Caco-2 (cell line): Measurements from ENCODE around the gene ZC3H4. TPM values are rescaled to one million over a fixed set of nuclear protein-coding genes. Genes with fewer than 3 reads are reported as not detected.
"Not testable (repeated sequence)": the region's sequence is repeated elsewhere in the genome, so short reads cannot be mapped to it uniquely, and the experiment has no call there.

ENCODE experiments used
- BruUV-seq: library from RNA; stranded (reverse); fragments of 400-500 nt; replicated peaks from 2 replicates; lab custom pipeline; 2021; lab: Mats Ljungman, UMichigan
- CTCF ChIA-PET: fragments of 300-600 bp; sonication (Branson Sonifier 250); formaldehyde crosslinking; loops from one replicate; lab custom pipeline; 2022; ENCODE audit warnings: antibody characterized with exemption; lab: Charles Lee
- POLR2A ChIA-PET: fragments of 300-600 bp; sonication (Branson Sonifier 250); formaldehyde crosslinking; loops from one replicate; lab custom pipeline; 2022; ENCODE audit warnings: antibody characterized with exemption; lab: Charles Lee
- DNase-seq, 2 experiments: peaks; one replicate each; pipeline versions ENCODE4 v3.0.0 to v3.0.0-alpha.2; 2020 to 2022
- H3K27me3 ChIP-seq: replicated peaks from 2 replicates; pipeline ENCODE4 v1.6.0; 2011; ENCODE audit warnings: low read length; ENCODE audit not compliant: control insufficient read depth, insufficient read depth
- H3K36me3 ChIP-seq: 2 replicates; pipeline ENCODE4 v1.5.1; 2011; ENCODE audit warnings: low read length; ENCODE audit not compliant: control insufficient read depth, insufficient read depth
- H3K4me1 ChIP-seq: fragments of 250-450 bp; sonication (Bioruptor Pico); 2 replicates; pipeline ENCODE4 v1.5.1; 2020; ENCODE audit warnings: mild to moderate bottlenecking
- H3K4me3 ChIP-seq: 2 replicates; pipeline ENCODE4 v1.5.1; 2011; ENCODE audit warnings: low read depth, mild to moderate bottlenecking, control low read depth, low read length
- H3K9me3 ChIP-seq: fragments of 250-450 bp; sonication (Bioruptor Pico); 2 replicates; pipeline ENCODE4 v1.5.1; 2020; ENCODE audit warnings: mild to moderate bottlenecking, moderate library complexity
- H3K27ac Mint-ChIP-seq: one replicate; pipeline ENCODE4 v1.8.0; 2022; ENCODE audit warnings: mixed read lengths; ENCODE audit not compliant: unreplicated experiment
- H3K27me3 Mint-ChIP-seq: one replicate; pipeline ENCODE4 v1.8.0; 2022; ENCODE audit warnings: mixed read lengths; ENCODE audit not compliant: insufficient read depth, unreplicated experiment
- H3K36me3 Mint-ChIP-seq: one replicate; pipeline ENCODE4 v1.8.0; 2022; ENCODE audit warnings: mild to moderate bottlenecking, mixed read lengths; ENCODE audit not compliant: insufficient read depth, unreplicated experiment
- H3K4me1 Mint-ChIP-seq: one replicate; pipeline ENCODE4 v1.8.0; 2022; ENCODE audit warnings: low read depth, mixed read lengths; ENCODE audit not compliant: unreplicated experiment
- H3K4me3 Mint-ChIP-seq: one replicate; pipeline ENCODE4 v1.8.0; 2022; ENCODE audit warnings: mild to moderate bottlenecking, moderate library complexity, mixed read lengths; ENCODE audit not compliant: unreplicated experiment
- H3K9me3 Mint-ChIP-seq: one replicate; pipeline ENCODE4 v1.8.0; 2022; ENCODE audit warnings: mixed read lengths; ENCODE audit not compliant: unreplicated experiment
- CTCF ChIP-seq, 2 experiments: fragments of 200-600 bp in 1 of 2; IDR thresholded peaks; 1 replicate in 1 of 2; 2 replicates in 1 of 2; pipeline versions ENCODE4 v1.5.1 to v1.8.0; 2011 to 2022; ENCODE audit warnings: antibody characterized with exemption in 1 of 2, control low read depth in 1 of 2, inconsistent platforms in 1 of 2, low read depth in 1 of 2, low read length in 1 of 2, mild to moderate bottlenecking in 1 of 2, moderate library complexity in 1 of 2; ENCODE audit not compliant: insufficient read depth in 1 of 2, severe bottlenecking in 1 of 2, unreplicated experiment in 1 of 2
- intact Hi-C: fragments of 100-400 bp; cut with micrococcal nuclease; formaldehyde crosslinking; loops from one replicate; pipeline ENCODE4 v1.10.0; 2022; ENCODE audit not compliant: unreplicated experiment
- total RNA-seq: library from RNA; stranded (reverse); gene quantifications from 2 replicates; pipeline ENCODE4 v1.2.3, GENCODE V29; 2022

ZC3H4 gene
- total RNA-seq, 1 experiment from 2014 or later, result 70.3 TPM

GRCh38 chr19:47104680-47105079 lies 8.9 kb downstream of the ZC3H4 start:
- intact Hi-C loops, result no loop called here
- H3K36me3 Mint-ChIP-seq, result peaks cover 51% of the 10 kb centered on the region
- peaks cover 55% of the 10 kb centered on the region for H3K4me1 ChIP-seq
- no peak for DNase-seq
- no peaks in the 10 kb centered on the region for H3K9me3 ChIP-seq
- peaks cover 46% of the 10 kb centered on the region for H3K4me1 Mint-ChIP-seq
- no peak overlapping the region for H3K27ac Mint-ChIP-seq
- H3K27me3 Mint-ChIP-seq, result no peaks in the 10 kb centered on the region
- ChIA-PET POLR2A (interaction anchor here (1.0 kb wide), 1 partner anchor 8 kb away, joined by 4 read pairs; no protein-coding TSS in a partner anchor), CTCF (no interaction called here)
- no peak overlapping the region for H3K4me3 ChIP-seq
- peaks cover 2% of the 10 kb centered on the region; the same call in 1 of the 2 replicates for H3K36me3 ChIP-seq
- H3K4me3 Mint-ChIP-seq, result no peak overlapping the region
- TF ChIP-seq CTCF (IDR thresholded peaks at IDR 0.05; ENCODE audit: insufficient read depth in 1 of 2, low read depth in 1 of 2, low read length in 1 of 2, severe bottlenecking in 1 of 2, unreplicated experiment in 1 of 2), result no peak
- no peaks in the 10 kb centered on the region for H3K9me3 Mint-ChIP-seq
- BruUV-seq, result no TSS peak
- no peaks in the 10 kb centered on the region for H3K27me3 ChIP-seq

DNA sequence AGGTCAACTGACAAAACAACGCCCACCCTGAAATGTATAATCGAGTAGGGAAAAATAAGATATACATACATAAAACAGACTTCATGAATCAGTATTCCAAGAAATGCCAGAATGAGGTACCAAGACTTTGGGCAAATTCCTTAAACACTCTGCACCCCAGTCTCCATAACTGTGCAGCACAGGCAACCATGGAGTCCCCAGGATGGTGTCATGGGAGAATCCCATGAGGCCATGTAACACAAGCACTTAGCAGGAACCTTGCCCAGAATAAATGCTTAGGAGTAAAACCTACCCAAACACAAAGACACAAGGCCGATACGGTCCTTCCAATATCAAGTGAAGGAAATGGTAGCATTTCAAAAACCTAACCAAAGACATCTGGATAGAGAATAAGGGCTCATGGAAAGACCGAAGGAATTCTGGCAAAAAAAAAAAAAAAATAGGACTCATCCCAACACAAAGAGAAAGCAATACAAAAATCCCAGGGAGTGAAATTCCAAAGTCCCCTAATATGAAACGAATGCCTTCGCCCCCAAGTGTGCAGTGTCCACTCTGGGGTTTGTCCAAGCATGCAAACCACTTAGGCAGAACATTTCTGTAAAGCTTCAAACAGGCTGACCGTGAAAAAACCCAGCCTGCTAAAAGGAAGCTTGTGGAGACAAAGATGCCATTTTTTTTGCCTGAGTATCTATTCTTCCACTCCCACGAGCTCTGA lies 11.1 kb downstream of the ZC3H4 start:
- Histone ChIP-seq H3K27me3 (no peaks in the 10 kb centered on the region), H3K4me3 (no peak overlapping the region), H3K9me3 (no peaks in the 10 kb centered on the region), H3K36me3 (peaks cover 2% of the 10 kb centered on the region; the same call in 1 of the 2 replicates), H3K4me1 (peaks cover 52% of the 10 kb centered on the region)
- no TSS peak for BruUV-seq
- H3K27me3 Mint-ChIP-seq, result no peaks in the 10 kb centered on the region
- no peak for DNase-seq
- H3K4me1 Mint-ChIP-seq, result peaks cover 37% of the 10 kb centered on the region
- POLR2A ChIA-PET, result interaction anchor here (0.6 to 1.0 kb wide), 3 partner anchors 11 to 270 kb away, joined by 3 to 5 read pairs (median 4); partner anchors contain the start of gene ZC3H4
- no peak overlapping the region for H3K4me3 Mint-ChIP-seq
- intact Hi-C loops, result no loop called here
- no peak overlapping the region for H3K27ac Mint-ChIP-seq
- TF ChIP-seq CTCF (IDR thresholded peaks at IDR 0.05; ENCODE audit: insufficient read depth in 1 of 2, low read depth in 1 of 2, low read length in 1 of 2, severe bottlenecking in 1 of 2, unreplicated experiment in 1 of 2), result no peak
- H3K9me3 Mint-ChIP-seq, result no peaks in the 10 kb centered on the region
- peaks cover 48% of the 10 kb centered on the region for H3K36me3 Mint-ChIP-seq
- CTCF ChIA-PET, result interaction anchor here (0.6 to 0.7 kb wide), 4 partner anchors 23 to 177 kb away, joined by 3 to 4 read pairs (median 4); no protein-coding TSS in a partner anchor

DNA sequence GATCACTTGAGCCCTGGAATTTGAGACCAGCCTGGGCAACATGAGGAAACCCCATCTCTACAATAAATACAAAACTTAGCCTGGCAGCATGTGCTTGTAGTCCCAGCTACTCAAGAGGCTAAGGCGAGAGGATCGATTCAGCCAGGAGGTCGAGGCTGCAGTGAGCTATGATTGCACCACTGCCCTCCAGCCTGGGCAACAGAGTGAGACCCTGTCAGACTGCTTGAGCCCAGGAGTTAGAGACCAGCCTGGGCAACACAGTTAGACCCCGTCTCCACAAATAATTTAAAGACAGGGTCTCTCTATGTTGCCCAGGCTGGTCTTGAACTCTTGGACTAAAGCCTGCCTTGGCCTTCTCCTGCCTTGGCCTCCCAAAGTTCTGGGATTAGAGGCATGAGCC lies 12.5 kb downstream of the ZC3H4 start:
- intact Hi-C loops, H3K27ac Mint-ChIP-seq, H3K27me3 Mint-ChIP-seq, CTCF ChIA-PET, H3K9me3 Mint-ChIP-seq, H3K4me3 Mint-ChIP-seq, H3K4me3 ChIP-seq, H3K36me3 ChIP-seq, H3K9me3 ChIP-seq, DNase-seq, BruUV-seq, H3K27me3 ChIP-seq, POLR2A ChIA-PET: not testable (repeated sequence)
- H3K4me1 Mint-ChIP-seq, result peaks cover 39% of the 10 kb centered on the region
- peaks cover 52% of the 10 kb centered on the region for H3K4me1 ChIP-seq
- peaks cover 50% of the 10 kb centered on the region for H3K36me3 Mint-ChIP-seq
